ENCODE measurements around the gene NFATC2IP.
"Not testable (repeated sequence)": the region's sequence is repeated elsewhere in the genome, so short reads cannot be mapped to it uniquely, and the experiment has no call there.

NFATC2IP gene

DNA sequence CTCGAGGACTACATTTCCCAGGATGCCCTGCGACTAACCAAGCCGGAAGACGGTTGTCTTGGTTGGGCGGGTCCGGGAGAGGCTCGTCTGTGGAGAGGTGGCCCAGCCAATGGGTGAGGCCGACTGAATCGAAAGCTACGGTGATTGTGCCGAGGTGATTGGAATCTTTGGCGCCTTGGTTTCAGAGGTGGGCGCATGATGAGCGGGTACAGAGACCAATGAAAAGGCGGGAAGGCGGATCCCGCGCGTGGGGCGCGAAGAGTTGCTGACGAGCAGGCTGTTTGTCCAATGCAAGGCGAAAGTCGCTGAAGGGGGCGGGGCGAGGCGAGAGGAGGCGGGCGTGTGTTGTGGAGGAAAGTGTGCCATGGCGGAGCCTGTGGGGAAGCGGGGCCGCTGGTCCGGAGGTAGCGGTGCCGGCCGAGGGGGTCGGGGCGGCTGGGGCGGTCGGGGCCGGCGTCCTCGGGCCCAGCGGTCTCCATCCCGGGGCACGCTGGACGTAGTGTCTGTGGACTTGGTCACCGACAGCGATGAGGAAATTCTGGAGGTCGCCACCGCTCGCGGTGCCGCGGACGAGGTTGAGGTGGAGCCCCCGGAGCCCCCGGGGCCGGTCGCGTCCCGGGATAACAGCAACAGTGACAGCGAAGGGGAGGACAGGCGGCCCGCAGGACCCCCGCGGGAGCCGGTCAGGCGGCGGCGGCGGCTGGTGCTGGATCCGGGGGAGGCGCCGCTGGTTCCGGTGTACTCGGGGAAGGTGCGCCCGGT is at the start of gene NFATC2IP:
Gene NFATC2IP, plus strand, starts transcription at position 290 of the 762 bp plus-strand sequence. Its CDS starts 75 bp downstream, at position 365.
- DNase-seq = peak; percentile 100

DNA sequence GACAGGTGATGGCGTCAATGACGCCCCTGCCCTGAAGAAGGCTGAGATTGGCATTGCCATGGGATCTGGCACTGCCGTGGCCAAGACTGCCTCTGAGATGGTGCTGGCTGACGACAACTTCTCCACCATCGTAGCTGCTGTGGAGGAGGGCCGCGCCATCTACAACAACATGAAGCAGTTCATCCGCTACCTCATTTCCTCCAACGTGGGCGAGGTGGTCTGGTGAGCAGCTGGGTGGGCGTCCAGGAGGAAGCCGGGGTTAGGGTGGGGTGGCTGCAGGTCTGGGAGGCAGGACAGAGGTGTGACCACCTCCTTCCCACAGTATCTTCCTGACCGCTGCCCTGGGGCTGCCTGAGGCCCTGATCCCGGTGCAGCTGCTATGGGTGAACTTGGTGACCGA is 48.9 kb upstream of the NFATC2IP start:
- DNase-seq = no peak

DNA sequence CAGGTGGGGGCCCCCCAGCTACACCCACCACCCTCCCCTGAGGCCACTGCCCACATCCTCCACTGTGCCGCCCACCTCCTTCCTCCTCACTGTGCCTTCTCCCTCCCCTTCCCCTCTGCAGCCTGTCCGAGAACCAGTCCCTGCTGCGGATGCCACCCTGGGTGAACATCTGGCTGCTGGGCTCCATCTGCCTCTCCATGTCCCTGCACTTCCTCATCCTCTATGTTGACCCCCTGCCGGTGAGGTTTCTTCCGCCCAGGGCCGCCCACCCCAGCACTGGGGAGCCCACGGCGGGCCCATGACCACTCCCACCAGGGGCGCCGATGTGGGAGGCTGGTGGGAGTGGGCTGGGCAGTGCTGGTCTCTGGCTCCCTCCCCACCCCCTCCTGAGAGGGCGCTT is 47.8 kb upstream of the NFATC2IP start:
- DNase-seq = no peak

DNA sequence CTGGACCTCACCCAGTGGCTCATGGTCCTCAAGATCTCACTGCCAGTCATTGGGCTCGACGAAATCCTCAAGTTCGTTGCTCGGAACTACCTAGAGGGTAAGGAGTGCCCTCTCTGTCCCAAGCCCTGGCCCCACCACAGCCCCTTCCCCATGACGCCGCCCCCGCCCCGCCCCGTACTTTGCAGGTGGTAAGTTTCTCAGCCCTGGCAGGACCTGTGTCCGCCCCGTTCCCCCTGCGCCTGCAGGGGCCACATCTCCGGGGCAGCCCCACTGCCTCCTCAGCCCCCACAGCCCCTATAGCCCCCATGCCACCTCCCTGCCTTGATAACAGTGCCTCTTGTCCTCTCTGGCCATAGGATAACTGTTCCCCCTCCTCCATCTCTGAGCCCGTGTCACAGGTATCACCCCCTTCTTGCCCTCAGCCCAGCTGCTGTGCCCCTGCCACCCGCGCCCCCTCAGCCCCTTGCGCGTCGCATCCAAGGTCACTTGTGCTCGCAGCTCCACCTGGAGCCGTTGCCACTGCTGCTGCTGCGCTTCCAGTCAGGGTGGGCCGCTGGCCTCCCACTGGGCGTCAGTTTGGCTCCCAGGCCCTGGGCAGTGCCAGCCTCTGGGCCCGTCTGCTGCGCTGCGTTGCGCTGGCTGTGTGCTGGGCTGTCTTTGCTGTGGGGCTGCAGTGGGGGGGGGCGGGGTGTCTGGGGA is 47.2 kb upstream of the NFATC2IP start:
- no peak for DNase-seq

DNA sequence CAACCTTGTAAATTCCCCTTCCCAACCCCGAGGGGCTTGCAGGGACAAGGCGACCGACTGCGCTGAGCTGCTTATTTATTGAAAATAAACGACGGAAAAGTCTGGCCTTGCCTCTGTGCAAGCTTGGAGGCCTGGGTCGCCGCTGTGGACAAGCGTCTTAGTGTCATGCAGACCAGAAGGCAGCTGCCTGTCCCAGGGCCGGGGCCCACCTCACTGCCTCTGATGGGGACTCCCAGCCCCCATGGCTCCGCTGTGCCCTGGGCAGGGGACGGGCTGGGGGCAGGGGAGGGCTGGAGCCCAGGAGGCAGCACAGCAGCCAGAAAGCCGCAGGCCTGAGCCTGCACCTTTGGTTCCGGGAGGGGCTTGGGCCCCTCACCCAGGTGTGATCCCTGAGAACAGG is 46.4 kb upstream of the NFATC2IP start:
- DNase-seq = no peak

DNA sequence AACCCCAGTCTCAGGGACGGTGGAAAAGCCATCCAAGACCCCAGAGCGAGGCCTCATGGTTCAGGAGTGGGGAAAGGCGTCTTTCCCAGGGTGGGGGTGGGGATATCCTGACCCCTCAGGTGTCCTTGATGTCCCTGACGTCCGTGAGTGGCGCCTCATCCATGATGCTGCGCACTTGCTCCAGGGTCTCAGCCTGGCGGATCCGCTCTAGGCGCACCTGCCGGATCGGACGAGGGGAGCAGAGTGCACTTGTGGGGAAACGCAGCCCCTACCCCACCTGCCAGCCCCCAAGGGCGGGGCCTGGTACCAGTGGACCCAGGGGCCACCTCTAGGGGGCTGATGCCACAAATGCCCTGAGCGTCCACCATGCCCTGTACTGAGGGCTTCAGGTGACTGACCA is 45.9 kb upstream of the NFATC2IP start:
- DNase-seq = no peak

DNA sequence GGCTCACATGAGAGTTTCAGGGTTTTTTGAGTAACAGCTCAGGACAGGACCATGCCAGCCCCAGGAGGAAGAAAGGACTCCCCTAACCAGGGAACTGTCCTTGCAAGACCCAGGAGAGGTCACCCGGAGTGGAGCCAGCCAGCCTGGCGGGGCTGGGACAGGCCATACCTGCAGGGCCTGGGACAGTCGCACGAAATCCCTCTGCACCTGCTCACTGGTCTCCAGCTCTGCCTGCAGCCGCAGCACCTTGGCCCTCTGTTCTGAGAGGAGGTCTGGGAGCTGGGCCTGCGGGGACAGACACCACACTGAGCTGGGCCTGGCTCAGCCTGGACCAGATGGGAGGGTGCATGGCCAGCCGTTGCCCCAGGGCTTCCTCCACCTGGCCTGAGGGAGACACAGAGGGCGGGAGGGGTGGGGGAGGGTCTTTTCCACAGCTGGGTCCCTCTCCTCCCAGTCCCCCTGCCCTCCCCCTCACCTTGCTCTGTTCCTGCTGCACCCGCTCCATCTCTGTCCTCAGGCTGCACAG is 45.4 kb upstream of the NFATC2IP start:
- no peak for DNase-seq

DNA sequence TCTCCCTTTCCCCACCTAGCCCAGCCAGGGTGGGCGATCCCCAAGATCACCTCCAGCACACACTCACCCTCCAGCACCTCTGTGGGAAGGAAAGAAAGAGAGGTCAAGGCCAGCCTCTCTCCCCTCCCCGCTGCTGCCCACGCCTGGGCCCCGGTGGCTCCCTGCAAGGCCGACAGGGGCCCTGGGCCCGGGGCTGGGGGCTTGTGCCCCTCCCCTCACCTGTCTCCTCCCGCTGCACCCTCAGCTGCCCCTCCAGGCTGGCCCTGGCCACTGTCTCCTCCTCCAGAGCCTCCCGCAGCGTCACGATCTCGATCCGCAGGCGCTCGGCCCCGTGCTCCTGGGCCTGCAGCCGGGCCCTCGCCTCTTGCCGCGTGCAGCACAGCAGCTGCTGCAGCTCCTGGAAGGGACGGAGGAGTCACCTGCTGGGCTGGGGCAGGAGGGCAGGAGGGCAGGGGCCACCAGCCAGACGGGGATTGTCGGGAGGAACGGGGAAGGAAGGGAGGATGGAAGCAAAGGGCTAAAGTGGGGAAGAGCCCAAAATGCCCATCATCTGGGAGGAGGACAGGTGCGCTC is 44.9 kb upstream of the NFATC2IP start:
- no peak for DNase-seq

DNA sequence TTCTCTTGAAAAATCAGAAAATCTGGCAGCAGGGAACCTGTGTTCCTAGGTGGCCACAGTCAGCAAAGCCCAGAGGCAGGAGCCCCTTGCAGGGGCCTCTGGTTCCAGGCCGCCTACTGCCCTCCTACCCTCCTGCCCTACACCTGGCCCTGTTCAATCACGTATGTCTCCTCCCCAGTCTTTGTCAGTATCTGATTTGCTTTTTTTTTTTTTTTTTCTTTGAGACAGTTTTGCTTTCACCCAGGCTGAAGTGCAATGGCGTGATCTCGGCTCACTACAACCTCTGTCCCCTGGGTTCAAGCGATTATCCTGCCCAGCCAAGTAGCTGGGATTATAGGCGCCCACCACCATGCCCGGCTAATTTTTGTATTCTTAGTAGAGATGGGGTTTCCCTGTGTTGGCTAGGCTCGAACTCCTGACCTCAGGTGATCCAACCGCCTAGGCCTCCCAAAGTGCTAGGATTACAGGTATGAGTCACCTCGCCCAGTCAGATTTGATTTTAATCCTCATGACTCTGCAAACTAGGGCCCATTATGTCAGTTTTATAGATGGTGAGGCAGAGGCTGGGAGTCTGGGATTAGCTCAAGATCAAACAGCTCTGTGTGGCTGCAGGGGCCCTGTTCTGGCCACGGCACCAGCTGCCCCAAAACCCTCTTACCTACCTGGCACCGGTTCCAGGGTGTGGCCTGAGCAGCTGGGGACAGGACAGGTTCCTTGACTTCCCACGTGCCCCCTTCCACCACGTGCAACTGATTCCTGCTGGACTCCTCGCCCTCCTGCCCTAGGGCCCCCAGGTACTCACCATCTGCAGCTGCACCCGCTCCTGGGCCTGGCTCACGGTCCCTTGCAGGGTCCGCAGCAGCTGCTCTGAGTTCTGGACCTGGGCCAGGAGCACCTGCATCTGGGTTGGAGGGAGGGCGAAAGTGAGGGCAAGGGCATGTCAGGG is 40.4 kb upstream of the NFATC2IP start:
- DNase-seq = no peak

DNA sequence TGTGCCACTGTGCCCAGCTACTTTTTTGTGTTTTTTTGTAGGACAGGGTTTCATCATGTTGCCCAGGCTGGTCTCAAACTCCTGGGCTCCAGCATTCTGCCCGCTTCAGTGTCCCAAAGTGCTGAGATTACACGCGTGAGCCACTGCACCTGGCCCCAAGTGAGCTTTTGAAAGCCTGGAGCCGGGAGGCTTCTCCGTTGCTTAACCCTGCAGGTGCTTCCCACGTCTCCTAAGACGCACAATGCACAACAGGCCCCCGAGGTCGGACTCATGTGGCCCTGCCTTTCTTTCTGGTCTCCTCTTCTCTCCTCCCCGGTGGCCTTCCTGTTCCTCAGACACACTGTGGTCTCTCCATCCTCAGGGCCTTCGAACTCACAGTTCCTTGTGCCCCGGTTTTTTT is 38.2 kb upstream of the NFATC2IP start:
- DNase-seq = no peak

DNA sequence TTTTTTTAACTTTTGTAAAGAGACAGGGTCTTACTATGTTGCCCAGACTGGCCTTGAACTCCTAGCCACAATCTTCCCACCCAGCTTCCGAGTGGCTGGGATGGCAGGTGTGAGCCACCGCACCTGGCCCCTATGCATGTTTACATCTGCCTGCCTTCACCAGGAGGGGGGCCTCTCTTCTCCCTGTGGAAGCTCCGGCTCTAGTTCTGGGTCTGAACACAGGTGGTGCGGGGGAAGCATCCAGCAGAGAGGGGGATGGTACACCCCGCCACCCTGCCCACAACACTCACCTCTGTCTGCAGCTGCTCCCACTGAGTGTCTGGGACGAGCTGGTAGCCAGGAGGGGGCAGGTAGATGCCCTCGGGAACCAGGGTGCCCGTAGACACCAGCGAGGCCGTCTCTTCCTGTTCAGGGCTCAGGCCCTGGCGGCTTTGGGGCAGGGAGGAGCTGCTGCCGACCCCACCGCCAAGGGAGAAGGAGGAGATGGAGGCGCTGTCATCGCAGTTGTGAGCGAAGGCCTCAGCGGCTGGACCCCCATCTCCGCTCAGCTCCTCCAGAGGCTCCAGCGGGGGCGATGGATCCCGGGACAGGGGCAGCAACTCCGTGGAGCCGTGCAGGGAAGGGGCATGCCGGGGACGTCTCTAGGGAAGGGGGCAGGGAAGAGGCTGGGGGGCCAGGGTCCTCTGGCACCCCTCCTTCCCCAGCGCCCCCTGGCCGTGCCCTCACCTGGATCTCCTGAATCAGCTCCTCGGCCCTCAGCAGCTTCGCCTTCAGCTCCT is 36.6 kb upstream of the NFATC2IP start:
- DNase-seq = no peak

DNA sequence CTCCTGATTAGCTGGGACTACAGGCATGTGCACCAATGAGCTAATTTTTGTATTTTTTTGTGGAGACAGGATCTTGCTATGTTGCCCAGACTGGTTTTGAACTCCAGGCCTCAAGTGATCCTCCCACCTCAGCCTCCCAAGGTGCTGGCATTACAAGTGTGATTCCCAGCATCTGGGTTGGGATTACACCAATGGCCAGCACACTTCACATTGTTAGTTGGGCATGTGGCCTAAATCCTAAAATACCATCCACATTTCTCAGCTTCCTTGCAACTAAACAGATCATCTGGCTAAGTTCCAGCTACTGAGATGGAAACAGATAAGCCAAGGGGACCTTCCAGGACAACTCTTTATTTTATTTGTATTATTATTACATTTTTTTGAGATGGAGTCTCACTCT is 35.6 kb upstream of the NFATC2IP start:
- no peak for DNase-seq

DNA sequence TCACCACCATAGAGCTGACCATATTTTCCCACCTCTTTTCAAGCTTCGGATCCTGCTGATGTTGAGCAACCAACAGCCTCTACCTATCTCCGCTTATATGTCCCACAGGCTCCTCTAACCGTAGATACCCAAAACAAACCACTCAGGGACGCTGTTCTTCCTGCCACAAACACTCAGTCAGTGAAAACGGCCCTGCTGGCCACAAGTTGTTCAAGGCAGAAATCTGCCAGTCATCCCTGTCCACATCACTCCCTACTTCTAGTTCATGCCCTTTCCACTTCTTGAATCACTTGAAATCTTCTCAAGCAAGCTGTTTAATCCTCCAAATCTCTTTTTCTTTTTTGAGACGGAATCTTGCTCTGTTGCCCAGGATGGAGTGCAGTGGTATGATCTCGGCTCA is 33.6 kb upstream of the NFATC2IP start:
- DNase-seq = no peak

DNA sequence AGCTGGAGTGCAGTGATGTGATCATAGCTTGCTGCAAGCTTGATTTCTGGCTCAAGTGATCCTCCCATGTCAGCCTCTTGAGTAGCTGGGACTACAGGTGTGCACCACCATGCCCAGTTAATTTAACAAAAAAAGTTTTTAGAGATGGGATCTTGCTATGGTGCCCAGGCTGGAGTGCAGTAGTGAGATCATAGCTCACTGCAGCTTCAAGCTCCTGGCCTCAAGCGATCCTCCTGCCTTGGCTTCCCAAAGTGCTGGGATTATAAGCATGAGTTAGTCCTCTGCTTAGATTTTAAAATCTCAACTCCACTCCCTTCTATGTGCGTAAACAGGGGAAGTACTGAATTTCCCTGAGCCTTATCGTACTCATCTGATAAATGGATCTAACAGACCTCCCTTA is 32.0 kb upstream of the NFATC2IP start:
- no peak for DNase-seq

DNA sequence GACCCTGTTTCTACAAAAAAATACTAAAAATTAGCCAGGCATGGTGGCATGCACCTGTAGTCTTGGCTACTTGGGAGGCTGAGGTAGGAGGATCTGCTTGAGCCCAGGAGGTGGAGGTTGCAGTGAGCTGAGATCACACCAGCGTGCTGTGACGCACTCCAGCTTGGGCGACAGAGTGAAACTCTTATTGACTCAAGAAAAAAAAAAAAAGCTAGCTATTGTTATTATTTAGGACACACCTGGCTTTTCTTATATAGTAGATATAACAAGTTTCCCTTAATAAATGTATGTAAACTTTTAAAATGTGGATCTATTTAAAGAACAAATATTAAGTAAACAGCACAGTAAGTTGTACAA is 27.5 kb upstream of the NFATC2IP start:
- no peak for DNase-seq

DNA sequence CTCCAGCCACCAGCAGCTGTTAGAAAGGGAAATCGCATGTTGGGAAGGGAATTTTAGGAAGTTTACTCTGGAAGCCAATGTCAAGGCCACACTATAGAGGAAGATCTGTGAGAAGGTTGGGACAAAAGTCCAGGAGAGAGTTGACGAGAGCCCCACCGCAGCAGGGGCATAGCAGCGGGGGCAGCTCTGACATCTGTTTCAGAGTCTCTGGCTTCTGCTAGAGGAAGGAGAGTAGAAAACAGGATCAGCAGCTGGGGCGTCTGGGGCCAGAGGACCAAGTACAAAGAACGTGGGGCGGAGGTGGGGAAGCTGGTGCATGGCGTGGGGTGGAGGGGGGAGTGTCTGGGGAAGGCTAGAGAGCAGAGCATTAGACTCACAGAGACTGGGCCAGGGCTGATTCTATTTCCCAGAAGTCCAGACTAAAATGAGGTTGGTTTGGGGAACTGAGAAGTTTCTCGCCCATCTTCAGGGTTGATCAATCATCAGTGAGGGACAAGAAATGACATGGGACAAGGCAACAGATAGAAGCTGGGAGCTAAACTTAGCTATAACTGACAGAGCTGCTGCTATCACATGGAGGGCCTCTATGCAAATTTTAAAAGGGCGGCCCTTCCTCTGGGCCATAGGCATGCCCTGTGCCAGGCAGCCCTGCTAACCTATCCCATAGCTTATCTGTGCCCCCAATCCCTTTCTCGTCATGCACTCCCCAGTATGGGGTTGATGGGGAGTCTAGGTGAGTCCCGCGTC is 26.9 kb upstream of the NFATC2IP start:
- no peak for DNase-seq

DNA sequence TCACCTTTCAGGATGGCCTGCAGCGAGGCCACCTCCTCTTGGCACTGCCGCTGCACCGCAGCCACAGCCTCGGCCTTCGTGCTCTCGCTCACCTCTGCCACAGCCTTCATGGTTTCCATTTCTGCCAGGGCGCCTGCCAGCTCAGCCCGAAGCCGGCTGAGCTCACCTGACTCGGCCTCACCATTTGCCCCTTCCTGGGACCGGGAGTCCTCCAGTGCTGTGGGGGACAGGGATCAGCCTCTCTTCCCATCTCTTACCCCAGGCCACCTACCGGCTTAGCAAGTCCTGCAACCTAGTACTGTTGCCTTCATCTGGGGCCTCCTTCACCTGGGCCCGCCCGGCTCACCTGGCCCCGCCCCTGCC is 26.4 kb upstream of the NFATC2IP start:
- DNase-seq = no peak

DNA sequence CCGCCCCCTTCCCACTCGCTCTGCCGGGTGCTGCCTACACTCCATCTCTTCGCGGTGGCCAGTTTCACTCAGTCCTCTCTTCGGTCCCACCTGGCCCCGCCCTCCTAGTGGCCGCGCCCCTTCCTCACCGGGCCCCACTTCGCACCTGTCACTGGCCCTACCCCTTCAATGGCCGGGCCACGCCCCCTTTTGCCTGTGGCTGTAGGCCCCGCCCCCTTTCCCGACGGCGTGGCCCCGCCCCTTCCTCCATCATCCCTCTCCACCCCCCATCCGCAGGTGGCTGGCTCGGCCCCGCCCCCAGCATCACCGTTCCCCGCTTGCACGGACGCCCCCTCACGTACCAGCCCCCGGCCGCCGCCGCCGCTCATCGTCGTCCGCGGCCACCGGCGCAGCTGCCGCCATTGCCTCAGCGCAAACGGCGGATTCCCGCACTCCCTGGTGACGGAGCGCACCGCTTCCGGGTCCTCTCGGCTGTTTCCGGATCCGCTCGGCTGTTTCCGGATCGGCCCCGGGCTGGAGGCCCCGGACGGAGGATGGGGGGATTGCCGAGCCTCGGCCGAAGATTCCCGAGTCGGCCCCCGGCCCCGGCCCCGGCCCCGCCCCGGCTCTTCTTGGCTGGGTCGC is 25.9 kb upstream of the NFATC2IP start, which contains the start of gene RABEP2:
Gene RABEP2, minus strand, starts transcription at position 477 of the 624 bp plus-strand sequence. Its CDS starts 75 bp downstream, at position 402.
- DNase-seq = peak; percentile 96

DNA sequence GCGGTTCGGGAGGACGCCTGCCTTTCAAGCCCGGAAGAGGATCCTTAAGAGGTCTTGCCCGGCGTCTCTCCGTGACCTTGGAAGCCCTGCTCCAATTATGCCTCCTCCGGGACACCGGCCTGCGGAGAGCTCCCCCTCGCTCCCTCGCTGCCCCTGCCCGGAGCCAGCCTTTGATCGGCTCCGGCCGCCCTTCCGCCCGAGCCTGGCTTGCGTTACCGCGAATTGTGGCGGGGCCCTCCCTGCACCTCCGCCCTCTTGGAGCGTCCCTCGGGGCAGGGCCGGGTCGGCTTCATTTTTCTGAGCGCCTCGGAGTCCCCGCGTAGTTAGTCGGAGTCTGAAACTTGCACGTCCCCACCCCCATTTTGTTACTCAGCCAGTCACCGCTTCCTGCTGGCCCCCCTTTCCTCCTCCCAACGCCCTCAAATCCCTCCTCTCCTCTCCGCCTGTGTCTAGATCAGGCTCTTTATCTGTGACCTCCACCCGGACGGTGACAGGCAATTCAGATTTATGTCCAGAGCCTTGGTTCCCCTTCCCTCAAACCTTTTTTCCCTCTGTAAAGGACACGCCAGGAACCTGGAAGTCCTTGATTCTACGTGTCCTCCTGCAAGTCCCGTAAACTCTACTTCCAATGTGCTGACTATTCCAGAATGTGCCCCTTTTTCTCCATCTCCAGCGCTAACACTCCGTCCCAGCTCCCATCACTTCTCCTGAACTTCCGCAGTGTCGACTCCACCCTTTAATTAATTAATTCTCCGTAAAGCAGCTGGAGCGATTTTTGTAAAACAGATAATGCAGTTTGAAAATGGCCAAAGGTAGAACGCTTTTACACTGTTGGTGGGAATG is 25.1 kb upstream of the NFATC2IP start:
- DNase-seq = peak; percentile 84

DNA sequence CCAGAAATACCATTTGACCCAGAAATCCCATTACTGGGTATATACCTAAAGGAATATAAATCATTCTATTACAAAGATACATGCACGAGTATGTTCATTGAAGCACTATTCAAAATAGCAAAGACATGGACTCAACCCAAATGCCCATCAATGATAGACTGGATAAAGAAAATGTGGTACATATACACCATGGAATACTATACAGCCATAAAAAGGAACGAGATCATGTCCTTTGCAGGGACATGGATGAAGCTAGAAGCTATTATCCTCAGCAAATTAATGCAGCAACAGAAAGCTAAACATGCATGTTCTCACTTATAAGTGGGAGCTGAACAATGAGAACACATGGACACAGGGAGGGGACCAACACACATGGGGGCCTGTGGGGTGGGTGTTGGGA is 24.5 kb upstream of the NFATC2IP start:
- not testable (repeated sequence) for DNase-seq

All from activated naive CD4-positive, alpha-beta T cell treated with Interleukin-2 at 50 U/mL for 16 hours (primary cell).